Activated CD4-positive, alpha-beta T cell treated with anti-CD3 and anti-CD28 coated beads, Interleukin-2, Interleukin-6, amounts not matched to agents 100 ng/mL and 50 ng/mL, durations not matched to agents 16 hours and 8 hours (primary cell): ENCODE data around the gene CACNG5.
"Not testable (repeated sequence)": the region's sequence is repeated elsewhere in the genome, so short reads cannot be mapped to it uniquely, and the experiment has no call there.

ENCODE experiments used
- DNase-seq: peaks from one replicate; pipeline ENCODE4 v3.0.0-alpha.2; 2020

The CACNG5 gene

GRCh38 chr17:66849851-66850580, 15.1 kb downstream of the CACNG5 start:
- DNase-seq = no peak

GRCh38 chr17:66850692-66851091, 15.8 kb downstream of the CACNG5 start:
- no peak for DNase-seq

GRCh38 chr17:66855204-66855603, 20.3 kb downstream of the CACNG5 start:
- peak; percentile 28 for DNase-seq

DNA sequence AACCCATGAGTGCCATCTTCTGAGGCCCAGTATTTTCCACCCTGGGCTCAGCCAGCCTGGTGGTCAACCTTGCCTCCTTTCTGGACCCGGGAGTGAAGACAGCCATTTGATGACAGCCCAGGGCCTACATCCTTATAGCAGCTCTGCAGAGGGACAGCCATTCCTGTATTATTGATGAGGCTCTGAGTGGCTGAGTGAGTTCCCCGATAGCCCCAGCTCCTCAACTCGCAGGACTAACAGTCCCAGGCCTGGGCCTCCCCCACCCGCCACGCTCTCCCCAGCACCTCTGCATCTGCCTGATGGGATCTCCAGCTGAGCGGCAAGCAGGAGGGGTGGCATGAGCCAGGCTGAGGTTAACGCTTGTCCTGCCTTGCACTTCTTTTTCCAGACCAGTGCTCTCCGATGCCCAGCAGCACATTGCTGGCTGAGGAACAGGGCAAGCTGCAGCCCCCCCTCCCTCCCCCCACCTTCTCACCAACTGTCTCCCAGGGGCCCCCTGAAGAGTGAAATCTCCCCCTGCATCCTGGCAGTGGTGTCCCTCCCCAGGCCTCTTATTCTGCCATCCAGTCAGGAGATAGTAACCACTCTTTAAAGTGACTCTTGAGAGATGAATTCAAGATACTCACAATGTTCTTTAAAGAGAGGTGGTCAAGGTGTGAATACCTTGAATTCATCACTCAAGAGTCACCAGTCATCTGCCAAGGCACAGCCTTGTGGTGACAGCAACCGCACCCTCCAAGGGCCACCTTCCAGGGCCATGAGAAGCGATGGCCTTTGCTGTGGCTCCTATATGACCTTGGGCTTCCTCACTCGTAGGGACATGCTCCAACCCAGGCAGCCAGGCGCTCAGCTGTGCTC, 23.5 kb downstream of the CACNG5 start:
- no peak for DNase-seq

DNA sequence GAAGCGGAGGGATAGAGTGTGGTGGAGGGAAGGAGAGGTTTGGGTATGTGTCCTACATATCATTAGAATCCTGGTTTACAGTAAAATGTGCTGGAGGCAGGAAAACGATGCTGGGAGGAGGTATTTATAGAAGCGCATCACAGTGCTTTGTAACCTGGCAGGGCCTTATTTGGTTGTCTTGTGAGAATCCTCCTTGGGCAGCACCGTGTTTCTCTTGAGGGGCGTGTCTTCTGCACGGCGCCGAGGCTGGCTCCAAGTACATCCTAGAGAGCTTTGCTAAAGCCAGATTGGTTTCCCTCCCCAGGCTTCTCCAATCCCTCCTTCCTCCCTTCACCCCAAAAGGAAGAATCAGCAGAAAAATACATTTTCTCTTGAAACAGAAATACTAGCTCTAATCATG, 24.4 kb downstream of the CACNG5 start:
- no peak for DNase-seq

- DNase-seq = peak; percentile 7
These were observed 25.3 kb downstream of the CACNG5 start for GRCh38 chr17:66860204-66860603.

GRCh38 chr17:66863820-66864219, 28.9 kb downstream of the CACNG5 start:
- no peak for DNase-seq

GRCh38 chr17:66865151-66865550, 30.2 kb downstream of the CACNG5 start:
- no peak for DNase-seq

DNA sequence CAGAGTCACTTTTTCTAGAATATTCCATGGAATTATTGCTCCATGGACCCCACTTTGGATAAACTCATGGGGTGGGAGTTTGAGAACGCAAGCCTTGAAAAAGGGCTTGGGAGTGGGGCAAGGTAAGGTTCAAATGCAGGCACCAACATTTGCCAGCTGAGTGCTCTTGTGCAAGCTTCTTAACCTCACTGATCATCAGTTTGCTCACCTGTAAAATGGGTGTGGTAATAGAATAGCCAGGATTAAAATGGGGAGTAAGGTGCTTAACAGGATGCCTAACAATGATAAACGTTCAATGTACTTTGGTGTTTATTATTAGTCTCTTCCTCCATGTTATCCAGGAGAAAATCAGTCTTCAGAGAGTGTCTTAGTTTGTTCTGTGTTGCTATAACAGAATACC, 39.0 kb downstream of the CACNG5 start:
- no peak for DNase-seq

- DNase-seq = no peak
These were observed 50.0 kb downstream of the CACNG5 start for GRCh38 chr17:66884931-66885330.

- DNase-seq = no peak
These were observed 50.5 kb downstream of the CACNG5 start for GRCh38 chr17:66885417-66885816.

DNA sequence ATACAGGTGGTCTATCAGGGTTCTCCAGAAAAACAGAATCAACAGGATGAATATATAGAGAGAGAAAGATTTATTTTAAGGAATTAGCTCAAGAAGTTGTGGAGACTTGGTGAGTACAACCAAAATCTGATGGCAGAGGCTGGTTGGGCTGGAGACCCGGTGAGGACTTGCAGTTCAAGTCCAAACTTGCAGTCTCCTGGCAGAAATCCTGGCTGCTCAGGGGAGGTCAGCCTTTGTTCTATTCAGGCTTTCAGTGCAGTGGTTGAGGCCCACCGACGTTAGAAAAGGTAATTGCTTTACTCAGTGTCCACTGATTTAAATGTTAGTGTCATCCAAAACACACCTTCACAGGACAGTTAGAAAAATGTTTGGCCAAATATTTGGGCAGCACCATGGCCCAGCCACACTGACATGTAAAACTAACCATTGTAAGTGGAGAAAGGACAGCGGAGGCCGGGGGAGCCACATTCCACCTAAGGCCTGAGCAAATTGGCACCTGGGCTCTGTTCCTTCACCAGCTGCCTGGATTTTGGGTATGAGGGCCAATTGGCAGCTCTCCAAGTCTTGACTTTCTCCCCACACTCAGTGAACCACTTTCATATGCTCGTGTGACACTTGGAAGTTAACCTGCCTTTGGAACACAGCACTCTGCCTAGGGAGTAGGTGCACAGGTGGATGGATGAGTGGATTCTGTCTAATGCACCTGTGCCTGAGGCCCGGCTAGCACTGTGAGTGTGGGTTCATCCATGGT, 54.7 kb downstream of the CACNG5 start:
- no peak for DNase-seq

DNA sequence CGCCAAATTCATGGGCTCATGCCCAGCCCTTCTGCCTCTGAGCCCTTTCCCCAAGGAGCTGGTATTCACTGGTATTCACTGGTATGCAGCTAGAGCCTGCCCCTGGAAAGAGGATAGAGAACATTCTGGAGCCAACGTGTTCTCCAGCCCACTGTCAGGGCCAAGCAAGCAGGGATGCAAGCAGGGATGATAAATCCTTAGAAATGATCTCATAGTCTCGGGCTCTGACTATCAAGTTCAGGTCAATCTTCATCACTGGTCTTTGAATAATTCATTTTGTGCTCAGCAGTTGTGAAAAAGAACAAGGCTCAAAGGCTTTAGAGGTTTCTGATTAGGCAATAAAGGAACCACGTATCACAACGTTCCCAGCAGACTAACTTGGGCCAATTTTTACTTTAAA, 57.3 kb downstream of the CACNG5 start:
- no peak for DNase-seq

GRCh38 chr17:66893382-66893781, 58.5 kb downstream of the CACNG5 start:
- no peak for DNase-seq

DNA sequence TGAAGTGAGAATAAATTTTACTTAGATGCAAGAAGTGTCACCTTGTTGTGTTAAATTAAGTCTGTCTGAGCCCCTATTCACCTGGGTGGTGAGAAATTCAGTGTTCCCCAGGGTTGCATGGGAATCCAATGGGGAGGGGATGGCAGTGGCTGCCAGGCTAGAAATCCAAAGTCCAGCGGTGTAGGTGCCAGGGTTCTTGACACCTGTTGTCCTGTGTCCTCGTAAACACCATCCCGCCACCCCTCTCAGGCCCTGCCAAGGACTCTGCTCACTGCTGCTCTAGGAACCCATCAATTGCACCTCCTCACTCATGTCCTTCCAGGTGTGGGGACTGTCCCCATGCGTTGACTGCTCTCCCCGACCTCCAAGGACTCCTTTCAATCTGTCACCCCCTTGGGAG, 58.9 kb downstream of the CACNG5 start:
- no peak for DNase-seq

DNA sequence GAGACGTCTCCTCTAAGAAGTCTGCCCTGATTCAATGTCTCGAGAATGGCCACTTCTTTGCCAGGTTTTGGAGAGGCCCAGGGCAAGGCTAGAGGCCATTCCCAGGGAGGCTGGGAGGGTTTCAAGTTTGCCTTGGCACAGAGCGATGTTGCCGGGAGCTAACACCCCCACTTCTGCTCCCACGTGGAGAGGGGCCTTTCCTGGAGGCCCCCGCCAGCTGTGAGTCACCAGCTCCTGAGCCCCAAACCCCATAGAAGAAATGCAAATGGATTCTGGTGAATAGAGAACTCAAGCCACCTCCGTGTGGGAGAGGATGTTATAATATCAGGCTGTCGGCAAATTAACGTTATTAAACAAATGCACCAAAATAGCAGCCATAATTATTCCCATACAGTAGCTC, 62.2 kb downstream of the CACNG5 start:
- DNase-seq = no peak

- no peak for DNase-seq
These were observed 63.6 kb downstream of the CACNG5 start for GRCh38 chr17:66898536-66898935.

GRCh38 chr17:66900126-66901010, 65.5 kb downstream of the CACNG5 start:
- DNase-seq = no peak

DNA sequence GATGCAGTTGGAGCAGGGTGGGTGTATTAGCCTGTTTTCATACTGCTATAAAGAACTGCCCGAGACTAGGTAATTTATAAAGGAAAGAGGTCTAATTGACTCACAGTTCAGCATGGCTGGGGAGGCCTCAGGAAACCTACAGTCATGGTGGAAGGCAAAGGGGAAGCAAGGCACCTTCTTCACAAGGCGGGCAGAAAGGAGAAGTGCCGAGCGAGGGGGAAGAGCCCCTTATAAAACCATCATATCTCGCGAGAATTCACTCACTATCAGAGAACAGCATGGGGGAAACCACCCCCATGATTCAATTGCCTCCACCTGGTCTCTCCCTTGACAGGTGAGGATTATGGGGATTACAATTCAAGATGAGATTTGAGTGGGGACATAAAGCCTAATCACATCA, 68.4 kb downstream of the CACNG5 start:
- not testable (repeated sequence) for DNase-seq

GRCh38 chr17:66903781-66904180, 68.9 kb downstream of the CACNG5 start:
- DNase-seq = no peak

- no peak for DNase-seq
These were observed 70.1 kb downstream of the CACNG5 start for GRCh38 chr17:66904760-66905624.
